KMS-11 (cell line): ENCODE results near the gene MYG1.

Experiments used
- H2AFZ ChIP-seq: fragments of 200-600 bp; sonication (generic); 2 replicates; pipeline ENCODE4 v1.6.1; 2016; ENCODE audit warnings: antibody characterized with exemption, mixed run types, low read depth
- H3K27ac ChIP-seq: fragments of 200-600 bp; sonication (generic); 2 replicates; pipeline ENCODE4 v1.6.1; 2016; ENCODE audit warnings: mild to moderate bottlenecking, mixed run types
- H3K27me3 ChIP-seq: fragments of 200-600 bp; sonication (generic); 2 replicates; pipeline ENCODE4 v1.6.1; 2017; ENCODE audit warnings: mild to moderate bottlenecking, low read depth, mixed run types, moderate library complexity; ENCODE audit not compliant: insufficient read depth
- H3K36me3 ChIP-seq: fragments of 200-600 bp; sonication (generic); 2 replicates; pipeline ENCODE4 v1.6.1; 2017; ENCODE audit warnings: mild to moderate bottlenecking, mixed run types; ENCODE audit not compliant: insufficient read depth
- H3K4me1 ChIP-seq: fragments of 200-600 bp; sonication (generic); 2 replicates; pipeline ENCODE4 v1.6.1; 2016; ENCODE audit warnings: mild to moderate bottlenecking, low read depth, mixed run types; ENCODE audit not compliant: poor library complexity, severe bottlenecking
- H3K4me2 ChIP-seq: fragments of 200-600 bp; sonication (generic); 2 replicates; pipeline ENCODE4 v1.7.0; 2016; ENCODE audit warnings: mild to moderate bottlenecking, mixed run types
- H3K4me3 ChIP-seq: fragments of 200-600 bp; sonication (generic); IDR thresholded peaks from 2 replicates; pipeline ENCODE4 v1.6.1; 2017; ENCODE audit warnings: low read depth, low read length, mixed read lengths; ENCODE audit not compliant: insufficient read depth
- H3K79me2 ChIP-seq: fragments of 200-600 bp; sonication (generic); 2 replicates; pipeline ENCODE4 v1.6.1; 2016; ENCODE audit warnings: low read depth, mixed run types; ENCODE audit not compliant: insufficient read depth
- H3K9ac ChIP-seq: fragments of 200-600 bp; sonication (generic); 2 replicates; pipeline ENCODE4 v1.6.1; 2016; ENCODE audit warnings: mild to moderate bottlenecking, mixed run types
- H4K20me1 ChIP-seq: fragments of 200-600 bp; sonication (generic); 2 replicates; pipeline ENCODE4 v1.6.1; 2016; ENCODE audit warnings: mild to moderate bottlenecking, mixed run types; ENCODE audit not compliant: insufficient read depth
- TF ChIP-seq, protein P1 (sequence below): fragments of 200-600 bp; sonication (generic); conservative IDR thresholded peaks from 2 replicates; pipeline ENCODE4 v1.6.1; 2017; ENCODE audit warnings: low read depth, mild to moderate bottlenecking, antibody characterized with exemption, low read length, moderate library complexity, mixed read lengths

The MYG1 gene

DNA sequence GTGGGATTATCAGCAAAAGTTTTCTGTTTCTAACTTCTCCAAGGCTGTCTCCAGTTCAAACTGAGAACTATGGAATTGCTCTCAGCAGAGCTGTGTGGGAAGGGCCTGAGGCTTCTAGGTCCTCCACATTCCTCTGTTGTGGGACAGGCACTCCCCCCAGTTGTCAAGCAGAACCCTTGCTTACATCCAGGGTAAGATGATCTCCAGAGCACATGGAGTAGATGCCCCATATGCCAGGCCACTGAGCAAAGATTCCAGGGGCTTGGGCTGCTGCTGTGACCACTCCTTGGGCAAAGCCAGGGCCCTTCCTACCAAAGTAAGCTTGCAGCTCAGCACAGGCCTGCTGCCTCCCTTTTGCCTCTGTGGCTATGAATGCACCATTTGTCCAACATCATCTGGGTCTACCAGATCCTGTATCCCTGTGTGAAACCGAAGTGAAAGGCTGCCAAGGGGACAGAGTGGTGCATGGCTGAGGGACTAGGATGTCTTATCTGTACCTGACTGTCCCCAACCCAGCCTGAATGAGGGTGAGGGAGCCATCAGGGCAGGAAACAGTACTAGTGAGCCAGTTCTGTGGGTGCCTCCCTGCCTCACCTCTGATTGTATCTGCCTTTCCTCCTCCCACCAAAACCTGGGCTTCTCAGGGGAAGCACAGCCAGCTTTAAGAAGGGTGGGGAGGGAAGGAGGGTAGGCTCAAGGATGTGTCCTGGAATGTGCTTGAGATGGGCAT, 44.5 kb upstream of the MYG1 start:
- H3K4me2 ChIP-seq = no peak overlapping the region
- H3K4me3 ChIP-seq = no peak overlapping the region
- peaks cover 20% of the 10 kb centered on the region for H3K79me2 ChIP-seq
- H3K9ac ChIP-seq = no peak overlapping the region
- no peak overlapping the region for H3K27ac ChIP-seq
- peaks cover 33% of the 10 kb centered on the region for H3K4me1 ChIP-seq
- H3K36me3 ChIP-seq = no peaks in the 10 kb centered on the region; the same call in 1 of the 2 replicates
- TF ChIP-seq, protein P1, sequence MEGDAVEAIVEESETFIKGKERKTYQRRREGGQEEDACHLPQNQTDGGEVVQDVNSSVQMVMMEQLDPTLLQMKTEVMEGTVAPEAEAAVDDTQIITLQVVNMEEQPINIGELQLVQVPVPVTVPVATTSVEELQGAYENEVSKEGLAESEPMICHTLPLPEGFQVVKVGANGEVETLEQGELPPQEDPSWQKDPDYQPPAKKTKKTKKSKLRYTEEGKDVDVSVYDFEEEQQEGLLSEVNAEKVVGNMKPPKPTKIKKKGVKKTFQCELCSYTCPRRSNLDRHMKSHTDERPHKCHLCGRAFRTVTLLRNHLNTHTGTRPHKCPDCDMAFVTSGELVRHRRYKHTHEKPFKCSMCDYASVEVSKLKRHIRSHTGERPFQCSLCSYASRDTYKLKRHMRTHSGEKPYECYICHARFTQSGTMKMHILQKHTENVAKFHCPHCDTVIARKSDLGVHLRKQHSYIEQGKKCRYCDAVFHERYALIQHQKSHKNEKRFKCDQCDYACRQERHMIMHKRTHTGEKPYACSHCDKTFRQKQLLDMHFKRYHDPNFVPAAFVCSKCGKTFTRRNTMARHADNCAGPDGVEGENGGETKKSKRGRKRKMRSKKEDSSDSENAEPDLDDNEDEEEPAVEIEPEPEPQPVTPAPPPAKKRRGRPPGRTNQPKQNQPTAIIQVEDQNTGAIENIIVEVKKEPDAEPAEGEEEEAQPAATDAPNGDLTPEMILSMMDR = no peak
- H4K20me1 ChIP-seq = no peaks in the 10 kb centered on the region
- H2AFZ ChIP-seq = no peak overlapping the region
- no peaks in the 10 kb centered on the region for H3K27me3 ChIP-seq

GRCh38 chr12:53255996-53256395, 43.5 kb upstream of the MYG1 start:
- no peak overlapping the region for H3K9ac ChIP-seq
- no peak overlapping the region for H3K4me2 ChIP-seq
- H3K36me3 ChIP-seq = no peaks in the 10 kb centered on the region; the same call in 1 of the 2 replicates
- peaks cover 26% of the 10 kb centered on the region for H3K4me1 ChIP-seq
- TF ChIP-seq, protein P1 = no peak
- H3K27me3 ChIP-seq = no peaks in the 10 kb centered on the region
- no peaks in the 10 kb centered on the region for H4K20me1 ChIP-seq
- H3K4me3 ChIP-seq = no peak overlapping the region
- H3K79me2 ChIP-seq = peaks cover 20% of the 10 kb centered on the region
- no peak overlapping the region for H3K27ac ChIP-seq
- H2AFZ ChIP-seq = no peak overlapping the region

DNA sequence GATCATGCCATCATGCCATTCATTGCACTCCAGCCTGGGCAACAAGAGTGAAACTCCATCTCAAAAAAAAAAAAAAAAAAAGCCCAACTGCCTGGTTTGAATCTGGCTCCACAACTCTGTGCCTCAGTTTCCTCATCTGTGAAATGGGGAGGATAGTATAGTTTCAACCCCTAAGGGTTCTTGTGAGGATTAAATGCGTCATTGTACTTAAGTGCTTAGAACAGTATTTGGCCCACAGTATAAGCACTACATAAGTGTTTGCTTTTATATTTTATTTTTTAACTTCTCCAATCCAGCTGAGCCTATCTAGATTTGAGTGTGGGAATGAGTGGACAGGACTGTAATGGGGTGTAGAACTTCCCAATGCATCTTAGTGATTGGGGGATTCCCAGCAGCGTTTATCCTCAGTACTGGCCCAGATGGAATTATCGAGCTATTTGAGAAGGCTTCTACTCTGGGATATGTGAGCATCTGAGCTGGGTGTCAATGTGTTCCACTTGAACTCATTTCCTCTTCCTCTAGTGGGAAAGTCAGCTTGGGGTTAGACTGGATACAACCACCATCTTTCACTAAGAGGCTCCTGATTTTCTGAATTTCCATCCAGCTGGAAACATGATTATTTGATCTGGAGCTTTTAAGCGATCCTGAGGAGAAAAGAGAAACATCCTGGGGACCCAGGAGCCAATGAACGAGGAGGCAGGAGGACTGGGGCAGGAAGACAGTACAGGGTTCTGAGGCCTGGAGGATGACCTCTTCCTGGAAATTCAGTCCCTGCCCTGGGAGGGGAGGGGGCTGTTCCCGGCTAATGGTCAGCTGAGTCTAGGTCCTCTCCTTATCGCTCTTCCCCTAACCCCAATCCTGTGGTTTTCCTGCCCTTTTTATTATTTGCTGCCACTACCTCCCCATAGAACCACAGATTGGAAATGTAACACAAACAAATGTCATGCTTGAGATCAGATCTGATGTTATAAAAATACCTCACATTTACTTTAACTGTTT, 40.7 kb upstream of the MYG1 start:
- TF ChIP-seq, protein P1 = no peak
- no peak overlapping the region for H2AFZ ChIP-seq
- no peak overlapping the region for H3K4me2 ChIP-seq

DNA sequence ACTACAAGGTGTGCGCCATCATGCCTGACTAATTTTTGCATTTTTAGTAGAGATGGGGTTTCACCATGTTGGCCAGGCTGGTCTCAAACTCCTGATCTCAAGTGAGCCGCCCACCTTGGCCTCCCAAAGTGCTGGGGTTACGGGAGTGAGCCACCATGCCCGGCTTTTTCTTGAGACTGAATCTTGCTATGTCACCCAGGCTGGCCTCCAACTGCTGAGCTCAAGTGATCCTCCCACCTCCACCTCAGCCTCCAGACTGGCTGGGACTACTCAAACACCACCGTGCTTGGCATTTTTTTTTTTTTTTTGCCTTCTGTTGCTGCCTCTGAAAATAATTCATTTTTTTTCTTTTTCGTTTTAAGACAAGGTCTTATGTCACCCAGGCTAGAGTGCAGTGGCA, 39.6 kb upstream of the MYG1 start:
- no peak overlapping the region for H3K4me3 ChIP-seq
- H3K27me3 ChIP-seq = no peaks in the 10 kb centered on the region
- H3K4me1 ChIP-seq = no peaks in the 10 kb centered on the region
- TF ChIP-seq, protein P1 = no peak
- no peaks in the 10 kb centered on the region; the same call in 1 of the 2 replicates for H3K79me2 ChIP-seq
- H4K20me1 ChIP-seq = no peaks in the 10 kb centered on the region
- H3K4me2 ChIP-seq = no peak overlapping the region
- H2AFZ ChIP-seq = no peak overlapping the region
- no peak overlapping the region for H3K9ac ChIP-seq
- no peaks in the 10 kb centered on the region for H3K36me3 ChIP-seq
- no peak overlapping the region for H3K27ac ChIP-seq

More for the DNA sequence above, 40.7 kb upstream of the MYG1 start:
- Histone ChIP-seq H3K9ac (no peak overlapping the region), H3K79me2 (peaks cover 4% of the 10 kb centered on the region), H3K36me3 (no peaks in the 10 kb centered on the region; the same call in 1 of the 2 replicates), H4K20me1 (no peaks in the 10 kb centered on the region), H3K27ac (no peak overlapping the region), H3K27me3 (no peaks in the 10 kb centered on the region), H3K4me3 (no peak overlapping the region), H3K4me1 (peaks cover 8% of the 10 kb centered on the region)
